ENCODE measurements around the gene KBTBD3.

KBTBD3 gene

GRCh38 chr11:106082096-106082495, 4.9 kb upstream of the KBTBD3 start:
- Histone ChIP-seq H3K9me3 (ENCODE audit: insufficient read depth, low read length) (no peaks in the 10 kb centered on the region), H3K9me2 (replicated peaks; ENCODE audit: insufficient read depth, low read length) (no peaks in the 10 kb centered on the region), H2AFZ (ENCODE audit: low read depth, low read length, severe bottlenecking) (no peak overlapping the region), H3K9ac (ENCODE audit: low read length) (no peak overlapping the region), H3K36me3 (ENCODE audit: low read length) (peaks cover 36% of the 10 kb centered on the region; the same call in 1 of the 2 replicates), H3K27ac (ENCODE audit: low read depth, low read length) (no peak overlapping the region), H3K27me3 (ENCODE audit: low read length) (no peaks in the 10 kb centered on the region), H3F3A (ENCODE audit: insufficient read depth) (peaks cover 3% of the 10 kb centered on the region; the same call in 1 of the 2 replicates), H3K79me2 (ENCODE audit: insufficient read depth, low read length) (peaks cover 82% of the 10 kb centered on the region), H3K4me3 (ENCODE audit: insufficient read depth, low read length, poor library complexity, severe bottlenecking) (no peak overlapping the region), H4K20me1 (ENCODE audit: low read depth, low read length) (peaks cover 5% of the 10 kb centered on the region), H3K4me2 (ENCODE audit: low read depth, low read length, poor library complexity, severe bottlenecking) (no peak overlapping the region)
- TF ChIP-seq CTCF (IDR thresholded peaks at IDR 0.05; ENCODE audit: insufficient read depth, low read length, poor library complexity, severe bottlenecking) (no peak), EZH2phosphoT487 (conservative IDR thresholded peaks at IDR 0.05; ENCODE audit: low read length) (no peak)

- no peaks in the 10 kb centered on the region for H3K9me3 ChIP-seq (ENCODE audit: insufficient read depth, low read length)
- H3F3A ChIP-seq (ENCODE audit: insufficient read depth), result no peaks in the 10 kb centered on the region
- H3K27ac ChIP-seq (ENCODE audit: low read depth, low read length), result peak within 1 kb of the TSS; percentile 75
- no peaks in the 10 kb centered on the region; the same call in 1 of the 2 replicates for H4K20me1 ChIP-seq (ENCODE audit: low read depth, low read length)
- no peaks in the 10 kb centered on the region for H3K27me3 ChIP-seq (ENCODE audit: low read length)
- peaks cover 51% of the 10 kb centered on the region for H3K79me2 ChIP-seq (ENCODE audit: insufficient read depth, low read length)
- H2AFZ ChIP-seq (ENCODE audit: low read depth, low read length, severe bottlenecking), result peak within 1 kb of the TSS; percentile 95
- peak within 1 kb of the TSS; percentile 99 for H3K4me3 ChIP-seq (ENCODE audit: insufficient read depth, low read length, poor library complexity, severe bottlenecking)
- H3K9me2 ChIP-seq (replicated peaks; ENCODE audit: insufficient read depth, low read length), result no peaks in the 10 kb centered on the region
- TF ChIP-seq CTCF (IDR thresholded peaks at IDR 0.05; ENCODE audit: insufficient read depth, low read length, poor library complexity, severe bottlenecking) (no peak), EZH2phosphoT487 (conservative IDR thresholded peaks at IDR 0.05; ENCODE audit: low read length) (no peak)
- peaks cover 26% of the 10 kb centered on the region; the same call in 1 of the 2 replicates for H3K36me3 ChIP-seq (ENCODE audit: low read length)
- H3K9ac ChIP-seq (ENCODE audit: low read length), result peak within 1 kb of the TSS; percentile 99
- H3K4me2 ChIP-seq (ENCODE audit: low read depth, low read length, poor library complexity, severe bottlenecking), result peak within 1 kb of the TSS; percentile 99
Observed at GRCh38 chr11:106077609-106078455, 685 bp upstream of the KBTBD3 start, which contains the start of gene AASDHPPT. TSS of gene AASDHPPT (plus strand) at chr11:106077662. CDS start at chr11:106077711, 49 bp downstream.

GRCh38 chr11:106076171-106076918, 802 bp downstream of the KBTBD3 start:
- TF ChIP-seq EZH2phosphoT487 (conservative IDR thresholded peaks at IDR 0.05; ENCODE audit: low read length), result no peak
- no peak for TF ChIP-seq CTCF (IDR thresholded peaks at IDR 0.05; ENCODE audit: insufficient read depth, low read length, poor library complexity, severe bottlenecking)
- Histone ChIP-seq H3K79me2 (ENCODE audit: insufficient read depth, low read length) (peaks cover 38% of the 10 kb centered on the region), H2AFZ (ENCODE audit: low read depth, low read length, severe bottlenecking) (peak overlapping the region; percentile 69), H3K27me3 (ENCODE audit: low read length) (no peaks in the 10 kb centered on the region), H3K9me3 (ENCODE audit: insufficient read depth, low read length) (no peaks in the 10 kb centered on the region), H3K4me2 (ENCODE audit: low read depth, low read length, poor library complexity, severe bottlenecking) (peak overlapping the region; percentile 68), H3K36me3 (ENCODE audit: low read length) (peaks cover 19% of the 10 kb centered on the region; the same call in 1 of the 2 replicates), H3K9ac (ENCODE audit: low read length) (peak overlapping the region; percentile 62), H3K9me2 (replicated peaks; ENCODE audit: insufficient read depth, low read length) (no peaks in the 10 kb centered on the region), H3K27ac (ENCODE audit: low read depth, low read length) (peak overlapping the region; percentile 55), H4K20me1 (ENCODE audit: low read depth, low read length) (no peaks in the 10 kb centered on the region; the same call in 1 of the 2 replicates), H3F3A (ENCODE audit: insufficient read depth) (no peaks in the 10 kb centered on the region), H3K4me3 (ENCODE audit: insufficient read depth, low read length, poor library complexity, severe bottlenecking) (peak overlapping the region; percentile 59)
